ENCODE measurements around the gene CRHR1. TPM values are rescaled to one million over a fixed set of nuclear protein-coding genes. Genes with fewer than 3 reads are reported as not detected.

CRHR1 gene
- total RNA-seq, 1 experiment from 2014 or later: 1.6 TPM

GRCh38 chr17:45784741-45785479 lies 790 bp downstream of the CRHR1 start:
- TF ChIP-seq RORB (CRISPR knock-in tag; IDR thresholded peaks at IDR 0.05) (no peak), ATF2 (CRISPR knock-in tag; IDR thresholded peaks at IDR 0.05; ENCODE audit: borderline replicate concordance, low read depth) (no peak), ZNF416 (CRISPR knock-in tag; IDR thresholded peaks at IDR 0.05) (0 out of 2 replicates have a peak, but pooled peaks have one; percentile 22), ZNF396 (CRISPR knock-in tag; IDR thresholded peaks at IDR 0.05; ENCODE audit: borderline replicate concordance) (no peak), SMAD4 (CRISPR knock-in tag; IDR thresholded peaks at IDR 0.05) (no peak), FOXP1 (CRISPR knock-in tag; IDR thresholded peaks at IDR 0.05; ENCODE audit: borderline replicate concordance) (peak; percentile 39; the same call in 1 of the 2 replicates), CDX4 (CRISPR knock-in tag; IDR thresholded peaks at IDR 0.05; ENCODE audit: borderline replicate concordance) (no peak), E2F5 (CRISPR knock-in tag; IDR thresholded peaks at IDR 0.05) (0 out of 2 replicates have a peak, but pooled peaks have one; percentile 63), FOXJ3 (CRISPR knock-in tag; IDR thresholded peaks at IDR 0.05; ENCODE audit: borderline replicate concordance) (no peak), ZNF263 (CRISPR knock-in tag; IDR thresholded peaks at IDR 0.05; ENCODE audit: low read depth) (no peak), MLX (CRISPR knock-in tag; IDR thresholded peaks at IDR 0.05) (no peak), ARID4B (CRISPR knock-in tag; IDR thresholded peaks at IDR 0.05; ENCODE audit: borderline replicate concordance) (no peak), ZNF423 (CRISPR knock-in tag; IDR thresholded peaks at IDR 0.05) (no peak), STAT6 (CRISPR knock-in tag; conservative IDR thresholded peaks at IDR 0.05; ENCODE audit: low read depth) (no peak), ELF4 (CRISPR knock-in tag; IDR thresholded peaks at IDR 0.05; ENCODE audit: low read depth) (no peak), HMGXB4 (CRISPR knock-in tag; IDR thresholded peaks at IDR 0.05) (0 out of 2 replicates have a peak, but pooled peaks have one; percentile 19), GRHL2 (CRISPR knock-in tag; IDR thresholded peaks at IDR 0.05; ENCODE audit: insufficient replicate concordance, severe bottlenecking) (no peak), USF1 (CRISPR knock-in tag; IDR thresholded peaks at IDR 0.05) (no peak), ZNF232 (CRISPR knock-in tag; IDR thresholded peaks at IDR 0.05) (no peak), SP1 (CRISPR knock-in tag; conservative IDR thresholded peaks at IDR 0.05) (no peak)
- H3K27me3 Mint-ChIP-seq (ENCODE audit: low read depth): peaks cover 78% of the 10 kb centered on the region
- no peaks in the 10 kb centered on the region for H3K36me3 Mint-ChIP-seq
- POLR2A ChIA-PET: interaction anchor here (0.6 to 1.5 kb wide), 3 partner anchors 13 to 376 kb away, joined by 3 to 6 read pairs (median 4); no protein-coding TSS in a partner anchor
- peaks cover 44% of the 10 kb centered on the region for H3K4me1 Mint-ChIP-seq
- H3K4me3 Mint-ChIP-seq: peak overlapping the region; percentile 73
- CTCF ChIA-PET: interaction anchor here (1.5 to 4.9 kb wide), 11 partner anchors 9 to 164 kb away, joined by 4 to 103 read pairs (median 42); no protein-coding TSS in a partner anchor
- DNase-seq (ENCODE audit: low spot score): peak; percentile 45
- ATAC-seq: 0 out of 2 replicates have a peak, but pooled peaks have one; percentile 6
- no peaks in the 10 kb centered on the region for H3K9me3 Mint-ChIP-seq
- H3K27ac Mint-ChIP-seq: no peak overlapping the region
